Activated CD4-positive, alpha-beta T cell treated with anti-CD3 and anti-CD28 coated beads for 1 hour (primary cell): ENCODE measurements around the gene LIF.
"Not testable (repeated sequence)": the region's sequence is repeated elsewhere in the genome, so short reads cannot be mapped to it uniquely, and the experiment has no call there.

Experiments used
- DNase-seq: peaks from one replicate; pipeline ENCODE4 v3.0.0-alpha.2; 2020

The LIF gene

DNA sequence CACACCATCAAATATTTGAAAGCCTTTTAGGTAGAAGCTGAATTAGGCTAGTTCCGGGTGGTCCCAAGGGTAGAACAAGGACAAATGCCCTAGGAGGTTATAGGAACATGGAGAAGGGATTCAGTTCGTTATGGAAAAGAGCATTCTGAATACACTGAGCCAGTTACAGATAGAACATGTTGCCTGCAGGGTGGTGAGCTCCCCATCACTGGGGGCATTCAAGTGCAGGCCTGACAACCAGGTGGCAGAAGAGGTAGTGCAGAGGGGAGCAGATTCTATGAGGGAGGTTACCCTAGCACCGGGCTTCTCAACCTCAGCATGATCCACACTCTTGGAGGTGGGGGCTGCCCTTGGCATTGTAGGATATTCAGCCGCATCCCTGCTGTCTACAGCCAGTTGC lies 24.2 kb downstream of the LIF start:
- DNase-seq, result no peak

DNA sequence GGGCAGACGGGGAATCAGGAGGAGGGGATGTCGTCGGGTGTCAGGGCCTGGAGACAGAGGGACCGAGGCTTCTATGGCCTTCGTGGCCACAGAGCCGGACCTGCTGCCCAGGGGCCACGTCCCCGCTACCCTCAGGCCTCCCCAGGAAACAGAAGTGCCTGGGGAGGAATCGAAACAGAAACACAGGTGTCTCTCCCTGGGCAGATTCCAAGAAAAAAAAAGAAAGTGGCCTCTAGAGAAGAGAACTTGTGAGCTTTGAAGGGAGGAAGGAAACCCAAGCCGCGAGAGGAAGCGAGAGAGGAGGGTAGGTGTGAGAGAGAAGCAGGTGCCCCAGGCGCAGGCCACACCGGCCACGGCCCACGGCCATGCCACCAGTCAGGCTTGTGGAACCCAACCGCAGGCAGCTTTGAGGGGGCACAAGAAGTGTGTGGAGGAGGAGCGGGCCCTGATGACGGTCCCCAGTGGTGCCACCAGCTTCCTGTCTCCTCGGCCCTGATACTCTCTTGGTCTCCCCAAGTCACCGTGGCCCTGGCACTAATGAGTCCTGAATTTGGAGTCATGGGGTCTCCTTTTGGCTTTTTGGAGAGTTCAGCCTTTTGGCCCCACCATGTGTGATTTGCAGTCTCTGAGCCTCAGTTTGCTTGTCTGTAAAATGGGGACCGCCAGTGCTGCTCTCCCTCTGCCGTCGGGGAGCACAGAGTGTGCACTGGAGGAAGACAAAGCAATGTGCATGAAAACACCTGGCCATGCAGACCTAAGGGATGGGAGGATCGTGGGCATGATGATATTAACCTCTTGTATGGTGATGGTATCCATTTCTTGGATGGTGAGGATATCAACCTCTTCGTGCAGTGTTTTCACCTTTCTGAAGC lies 25.2 kb downstream of the LIF start:
- peak; percentile 34 for DNase-seq

DNA sequence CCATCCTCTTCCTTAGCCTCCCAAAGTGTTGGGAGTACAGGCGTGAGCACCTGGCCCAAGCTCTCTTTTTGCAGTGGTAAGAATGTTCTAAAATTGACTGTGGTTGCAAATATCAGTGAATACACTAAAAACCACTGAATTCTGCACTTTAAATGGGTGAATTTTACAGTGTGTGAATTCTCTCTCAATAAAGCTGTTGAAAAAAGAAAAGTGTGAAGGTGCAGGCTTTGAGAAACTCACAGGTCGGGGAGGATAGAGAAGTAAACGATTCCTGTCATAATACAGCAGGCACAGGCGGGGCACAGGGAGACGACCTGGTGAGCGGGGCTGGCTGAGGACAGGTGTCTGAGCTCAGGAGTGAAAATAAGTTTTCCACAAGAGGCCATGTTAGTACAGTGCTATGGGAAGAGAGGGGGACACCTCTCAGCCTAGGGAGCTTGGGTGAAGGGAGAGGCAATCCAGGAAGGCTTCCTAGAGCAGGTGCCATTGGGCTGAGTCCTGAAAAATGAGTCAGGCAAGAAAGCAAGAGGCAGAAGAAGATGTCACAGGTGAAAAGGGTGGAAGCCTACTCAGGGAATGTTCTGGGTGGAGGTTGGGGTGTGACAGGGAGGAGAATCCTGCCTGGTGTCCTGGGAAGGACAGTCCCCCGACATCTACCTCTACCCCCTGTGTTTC lies 26.1 kb downstream of the LIF start:
- DNase-seq, result no peak

DNA sequence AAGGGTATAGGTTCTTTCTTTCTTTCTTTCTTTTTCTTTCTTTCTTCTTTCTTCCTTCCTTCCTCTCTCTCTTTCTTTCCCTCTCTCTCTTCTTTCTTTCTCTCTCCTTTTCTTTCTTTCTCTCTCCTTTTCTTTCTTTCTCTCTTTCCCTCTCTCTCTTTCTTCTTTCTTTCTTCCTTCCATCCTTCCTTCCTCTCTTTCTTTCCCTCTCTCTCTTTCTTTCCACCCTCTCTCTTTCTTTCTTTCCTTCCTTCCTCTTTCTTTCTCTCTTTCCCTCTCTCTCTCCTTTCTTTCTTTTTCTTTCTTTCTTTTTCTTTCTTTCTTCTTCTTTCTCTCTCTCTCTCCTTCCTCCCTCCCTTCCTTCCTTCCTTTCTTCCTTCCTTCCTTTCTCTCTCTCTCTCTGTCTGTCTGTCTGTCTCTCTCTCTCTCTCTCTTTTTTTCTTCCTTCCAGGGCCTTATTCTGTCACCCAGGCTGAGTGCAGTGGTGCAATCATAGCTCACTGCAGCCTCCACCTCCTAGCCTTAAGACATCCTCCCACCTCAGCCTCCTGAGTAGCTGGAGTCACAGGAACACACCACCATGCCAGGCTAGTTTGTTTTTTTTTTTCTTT lies 26.8 kb downstream of the LIF start:
- no peak for DNase-seq

DNA sequence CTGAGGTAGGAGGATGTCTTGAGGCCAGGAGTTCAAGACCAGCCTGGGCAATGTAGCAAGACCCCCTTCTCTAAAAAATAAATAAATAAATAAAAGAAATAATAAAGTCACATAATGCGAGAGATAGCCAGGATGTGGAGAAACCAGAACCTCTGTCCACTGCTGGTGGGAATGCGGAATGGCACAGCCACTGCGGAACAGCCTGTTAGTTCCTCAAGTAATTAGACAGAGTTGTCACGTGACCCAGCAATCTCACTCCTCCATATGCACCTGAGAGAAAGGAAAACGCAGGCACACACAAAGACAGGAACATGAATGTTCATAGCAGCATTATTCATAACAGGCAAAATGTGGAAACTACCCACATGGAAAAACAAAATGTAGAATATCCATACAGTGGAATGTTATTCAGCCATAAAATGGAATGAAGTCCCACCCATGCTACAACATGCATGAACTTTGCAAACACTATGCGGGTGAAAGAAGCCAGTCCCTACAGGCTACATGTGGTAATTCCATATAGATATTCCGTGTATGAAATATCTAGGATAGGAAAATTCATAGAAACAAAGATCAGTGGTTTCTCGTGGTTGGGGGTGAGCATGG lies 27.4 kb downstream of the LIF start:
- DNase-seq, result no peak

DNA sequence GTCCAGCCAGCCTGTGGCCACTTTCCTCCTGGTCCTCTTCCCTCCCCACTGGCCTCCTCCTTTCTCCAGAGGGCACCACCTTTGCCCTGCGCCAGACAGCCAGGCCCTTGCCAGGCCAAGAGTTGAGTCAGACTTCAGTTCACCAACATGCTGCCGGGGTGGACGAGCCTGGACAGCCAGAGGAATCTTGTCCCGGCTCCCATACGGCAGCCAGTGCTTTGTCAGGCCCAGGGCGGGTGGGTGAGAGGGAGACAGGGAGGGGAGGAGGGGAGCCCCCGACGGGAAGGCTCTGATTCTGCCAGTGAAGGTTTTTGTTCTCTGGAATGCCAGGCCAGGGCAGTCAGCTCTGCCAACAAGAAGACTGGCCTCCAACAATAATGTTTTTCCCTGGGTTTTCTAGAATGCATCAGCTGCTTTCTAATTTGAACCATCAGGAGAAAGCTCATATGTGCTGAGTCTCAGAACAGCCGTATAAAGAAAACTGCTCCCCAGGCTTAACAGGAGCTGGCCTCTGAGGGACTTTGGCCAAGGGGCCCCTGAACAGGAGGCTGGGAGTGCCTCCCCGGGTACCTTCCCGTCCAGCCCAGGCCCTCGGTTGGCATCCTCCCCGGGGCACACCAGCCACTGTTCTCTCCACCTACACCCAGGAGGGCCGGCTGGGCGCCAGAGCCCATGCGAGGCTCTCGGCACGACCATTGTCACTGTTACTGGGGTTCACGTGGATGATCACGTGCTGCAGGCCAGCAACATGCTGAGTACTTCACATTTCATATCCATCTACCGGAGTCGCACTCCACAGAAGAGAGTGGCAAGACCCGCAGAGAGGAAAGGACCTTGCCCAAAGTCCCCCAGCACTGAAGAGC lies 28.6 kb downstream of the LIF start:
- DNase-seq, result no peak

DNA sequence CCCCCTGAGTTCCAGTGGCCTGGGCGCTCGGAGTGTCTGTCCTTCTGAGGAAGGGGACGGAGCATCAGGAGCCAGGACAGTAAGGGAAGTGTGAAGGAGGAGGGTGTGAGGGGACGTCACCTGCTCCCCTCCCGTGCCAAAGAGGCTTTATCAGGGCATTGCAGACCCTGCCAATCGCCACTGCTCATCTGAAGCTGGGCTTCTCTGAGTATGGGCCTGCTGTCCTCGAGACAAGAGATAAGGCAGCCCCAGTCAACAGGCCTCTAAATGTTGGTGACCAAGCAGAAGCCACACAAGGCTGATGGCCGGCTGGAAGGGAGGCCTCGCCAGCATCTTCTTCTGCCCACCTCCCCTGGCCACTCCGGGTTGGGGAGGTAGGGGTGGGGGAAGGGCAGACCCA lies 29.8 kb downstream of the LIF start:
- no peak for DNase-seq

DNA sequence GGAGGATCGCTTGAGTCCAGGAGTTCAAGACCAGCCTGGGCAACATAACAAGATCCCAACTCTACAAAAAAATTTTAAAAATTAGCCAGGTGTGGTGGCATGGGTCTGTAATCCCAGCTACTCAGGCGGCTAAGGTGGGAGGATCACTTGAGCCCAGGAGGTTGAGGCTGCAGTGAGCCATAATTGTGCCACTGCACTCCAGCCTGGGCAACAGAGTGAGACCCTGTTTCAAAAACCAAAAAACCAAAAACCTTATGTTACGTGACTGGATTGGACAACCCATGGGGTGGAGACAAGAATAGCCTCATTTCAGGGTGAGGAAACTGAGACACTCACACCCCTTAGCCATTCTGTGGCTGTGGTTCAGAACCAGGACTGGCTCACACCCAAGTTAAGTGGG lies 30.3 kb downstream of the LIF start:
- not testable (repeated sequence) for DNase-seq

DNA sequence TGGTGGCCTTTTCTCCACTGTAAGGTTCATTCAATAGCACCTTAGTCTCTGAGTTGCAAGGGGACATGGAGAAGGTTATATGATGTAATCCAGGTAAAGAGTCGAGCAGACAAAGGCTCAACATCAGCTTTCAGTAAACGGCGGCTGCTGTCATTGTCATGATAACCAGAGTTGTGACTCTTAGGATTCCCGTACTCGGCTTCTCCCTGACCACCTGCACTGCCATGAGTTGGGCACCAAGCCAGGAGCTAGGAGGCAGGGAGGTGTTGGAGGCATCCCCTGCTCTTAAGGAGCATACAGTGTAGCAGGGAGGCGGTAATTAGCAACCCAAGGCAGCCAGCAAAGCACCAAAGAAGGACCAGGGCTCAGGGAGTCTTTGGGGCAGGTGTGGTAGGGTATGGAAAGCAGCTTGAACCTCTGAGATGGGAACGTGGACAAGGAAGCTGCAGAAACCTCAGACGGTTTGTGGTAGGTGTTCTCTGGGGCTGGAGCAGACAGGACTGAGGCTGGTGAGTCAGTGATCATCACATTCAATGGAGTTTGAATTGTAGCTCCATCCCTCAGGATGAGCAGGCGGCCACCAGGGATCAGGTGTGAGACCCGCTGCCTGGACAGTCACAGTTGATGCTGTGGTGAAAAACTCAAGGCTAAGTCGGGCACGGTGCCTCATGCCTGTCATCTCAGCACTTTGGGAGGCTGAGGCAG lies 31.7 kb downstream of the LIF start:
- no peak for DNase-seq

DNA sequence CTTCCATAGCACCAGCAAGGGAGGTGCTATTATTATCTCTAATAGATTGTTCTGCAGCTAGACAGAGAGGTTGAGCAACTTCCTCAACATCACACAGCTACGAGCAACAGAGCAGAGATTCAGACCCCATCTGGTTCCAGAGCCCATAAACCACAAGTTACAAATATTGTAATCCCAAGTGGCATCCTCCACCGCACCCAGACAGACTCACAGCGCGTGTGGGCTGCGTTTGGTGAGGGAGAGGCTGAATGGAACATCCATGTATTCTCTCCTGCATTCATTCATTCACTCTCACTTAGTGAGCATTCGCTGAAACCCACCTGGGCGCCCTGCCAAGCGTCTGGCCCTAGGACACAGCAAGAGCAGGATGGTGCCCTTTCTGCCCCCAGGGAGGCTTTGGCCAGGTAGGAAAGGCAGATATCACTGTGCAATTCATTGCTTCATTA lies 33.5 kb downstream of the LIF start:
- DNase-seq, result no peak

DNA sequence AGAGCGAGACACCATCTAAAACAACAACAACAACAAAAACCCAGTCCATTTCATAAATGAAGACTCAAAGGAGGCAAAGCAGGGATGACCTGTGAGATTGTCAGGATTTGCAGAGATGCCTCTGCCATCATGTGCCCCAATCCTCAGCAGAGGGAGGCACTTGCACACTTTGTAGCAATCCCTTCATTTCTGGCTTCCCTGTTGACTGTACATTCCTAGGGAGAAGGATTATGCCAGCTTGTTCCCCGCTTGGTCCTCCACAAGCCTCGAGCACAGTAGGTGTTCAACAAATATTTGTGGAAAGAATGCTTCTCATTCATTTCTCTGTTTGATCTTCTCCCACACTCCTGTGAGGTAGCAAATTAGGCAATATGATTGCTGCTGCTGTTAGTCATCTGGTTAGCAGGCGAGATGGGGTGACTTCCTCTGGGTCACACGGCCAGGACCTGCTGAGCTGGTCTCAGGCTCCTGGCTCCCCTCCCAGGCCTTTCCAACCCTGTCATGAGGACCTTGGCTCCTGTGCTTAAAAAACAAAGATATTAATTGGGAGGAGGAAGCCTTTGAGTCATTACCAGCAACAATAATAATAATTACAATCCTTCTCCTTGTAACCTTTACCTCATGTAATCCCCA lies 34.1 kb downstream of the LIF start:
- no peak for DNase-seq

DNA sequence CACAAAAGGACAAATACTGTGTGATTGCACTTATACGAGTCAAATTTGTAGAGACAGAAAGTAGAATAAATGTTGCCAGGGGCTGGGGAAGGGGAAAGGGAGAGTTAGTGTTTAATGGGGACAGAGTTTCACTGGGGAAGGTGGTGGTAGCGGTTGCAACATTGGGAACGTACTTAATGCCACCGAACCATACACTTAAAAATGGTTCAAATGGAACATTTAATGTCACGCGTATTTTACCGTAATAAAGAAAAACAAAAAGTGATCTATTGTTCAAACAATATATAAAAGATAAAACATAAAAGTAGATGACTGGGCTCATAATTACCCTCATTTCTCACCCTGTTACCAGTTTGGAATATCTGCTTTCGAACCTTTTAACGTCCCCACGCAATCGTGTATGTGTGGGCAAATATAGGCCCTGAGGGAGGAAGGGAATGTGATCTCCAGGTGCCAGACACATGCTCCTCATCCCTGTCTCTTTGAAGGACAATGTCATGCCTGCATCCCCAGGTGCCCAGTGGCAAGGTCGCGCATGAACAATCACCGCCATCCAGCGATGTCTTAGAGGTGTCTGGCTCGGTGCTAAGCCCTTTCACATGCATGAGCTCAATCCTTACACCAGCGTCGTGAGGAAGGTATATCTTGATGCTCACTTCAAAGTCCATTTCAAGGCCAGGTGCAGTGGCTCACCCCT lies 35.3 kb downstream of the LIF start:
- no peak for DNase-seq

DNA sequence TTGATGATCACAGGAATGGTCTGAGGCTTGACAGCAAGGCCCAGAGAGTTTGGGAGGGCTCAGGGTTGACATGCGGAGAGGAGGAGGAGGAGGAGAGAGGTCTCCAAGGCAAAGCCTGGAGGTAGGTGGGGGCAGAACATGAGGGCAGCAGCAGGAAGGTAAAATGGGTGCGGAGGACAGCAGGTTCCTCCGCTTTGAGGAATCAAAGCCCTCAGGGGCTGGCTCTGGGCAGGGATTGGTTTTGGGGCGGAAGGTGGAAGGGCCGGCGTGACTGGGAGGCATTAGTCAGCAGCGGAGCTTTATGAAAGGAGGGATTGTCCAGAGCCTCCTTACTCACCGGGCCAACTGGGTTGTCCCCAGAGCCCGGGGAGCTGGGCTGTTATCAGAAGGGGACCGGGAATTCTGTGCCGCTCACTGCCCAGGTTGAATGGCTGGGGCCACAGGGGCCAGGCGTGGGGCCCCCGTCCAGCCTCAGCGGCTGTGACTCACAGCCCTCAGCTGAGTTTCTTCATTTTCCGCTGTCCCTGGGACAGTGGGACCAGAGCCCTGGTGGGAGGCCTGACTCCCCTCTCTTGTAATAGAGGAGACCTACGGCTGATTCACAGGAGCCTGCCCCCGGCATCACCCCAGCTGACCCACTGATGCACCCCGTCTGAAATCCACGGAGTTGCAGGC lies 36.2 kb downstream of the LIF start:
- no peak for DNase-seq

DNA sequence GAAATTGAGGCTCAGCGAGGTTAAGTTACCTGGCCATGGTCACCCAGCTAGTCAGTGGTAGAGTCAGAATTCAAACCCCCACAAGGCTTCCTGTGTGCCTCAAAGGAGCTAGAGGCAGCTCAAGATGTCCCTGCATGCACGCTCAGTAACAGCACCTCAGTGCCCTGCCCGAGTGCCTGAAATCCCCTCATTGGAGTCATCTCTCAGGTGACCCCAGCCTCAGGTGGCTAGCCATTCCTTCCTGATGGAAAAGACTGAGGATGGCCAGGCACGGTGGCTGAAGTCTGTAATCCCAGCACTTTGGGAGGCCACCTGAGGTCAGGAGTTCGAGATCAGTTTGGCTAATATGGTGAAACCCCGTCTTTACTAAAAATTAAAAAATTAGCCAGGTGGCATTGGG lies 36.9 kb downstream of the LIF start:
- DNase-seq, result no peak

DNA sequence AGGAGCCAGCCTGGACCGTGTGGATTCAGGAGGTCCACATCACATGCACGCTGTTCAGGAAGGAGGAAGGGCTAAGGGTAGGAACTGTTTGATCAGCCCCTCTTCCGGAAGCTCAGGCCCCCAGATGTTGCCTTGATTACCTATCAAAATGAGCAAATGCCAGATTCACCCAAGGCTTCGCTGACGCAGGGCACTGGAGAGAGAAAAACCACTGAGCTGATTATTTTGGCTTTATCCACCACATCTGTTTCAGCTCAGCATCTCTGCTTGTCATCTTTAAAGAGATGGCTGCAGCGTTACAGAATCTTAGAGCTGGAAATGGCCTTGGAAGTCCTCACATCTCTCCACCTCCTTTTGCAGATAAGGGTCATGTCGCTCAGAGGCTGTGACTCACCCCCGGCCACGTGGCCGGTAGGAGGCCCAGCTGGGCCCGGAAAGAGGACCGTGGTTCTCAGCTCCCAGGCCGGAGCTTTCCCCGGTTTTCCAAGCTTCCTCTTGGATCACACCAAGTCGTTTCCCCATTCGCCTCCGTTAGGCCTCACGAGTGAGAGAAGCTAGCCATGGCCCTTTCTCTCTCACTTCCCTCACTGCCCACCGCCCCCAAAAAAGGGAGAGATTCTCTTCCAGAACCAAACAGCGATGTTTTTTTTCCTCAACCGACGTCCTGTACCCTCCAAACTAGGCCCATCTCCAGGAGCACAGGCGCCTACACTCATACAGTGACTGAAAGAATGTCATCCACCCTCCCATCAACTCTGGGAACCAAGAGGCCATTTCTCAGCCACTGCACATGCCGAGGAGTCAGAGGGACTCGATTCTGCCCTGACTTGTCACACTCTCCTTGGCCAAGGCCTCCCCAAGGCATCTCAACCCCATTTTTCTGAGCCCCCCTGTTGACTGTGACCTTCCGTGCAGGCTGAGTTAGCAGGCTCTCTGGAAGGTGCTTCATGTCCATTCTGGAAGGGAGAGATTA lies 37.6 kb downstream of the LIF start:
- DNase-seq, result no peak

DNA sequence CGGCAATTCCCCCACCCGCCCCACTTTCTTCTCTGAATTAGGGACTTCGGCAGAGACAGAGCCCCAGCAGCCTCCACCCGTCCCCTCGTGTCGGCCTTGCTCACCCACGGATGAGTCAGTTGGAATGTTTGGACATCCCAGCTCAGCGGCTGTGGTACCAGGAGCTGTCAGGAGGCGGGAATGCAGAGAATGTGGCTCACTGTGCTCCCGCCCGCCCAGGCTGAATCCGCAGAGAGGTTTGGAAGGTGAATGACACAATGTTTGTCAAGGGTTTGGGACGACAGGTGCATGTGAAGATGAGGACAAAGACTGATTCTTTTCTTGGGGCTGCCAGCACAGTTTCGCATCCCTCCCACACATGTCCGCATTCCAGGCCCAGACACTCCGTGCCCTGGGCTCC lies 39.6 kb downstream of the LIF start:
- no peak for DNase-seq

DNA sequence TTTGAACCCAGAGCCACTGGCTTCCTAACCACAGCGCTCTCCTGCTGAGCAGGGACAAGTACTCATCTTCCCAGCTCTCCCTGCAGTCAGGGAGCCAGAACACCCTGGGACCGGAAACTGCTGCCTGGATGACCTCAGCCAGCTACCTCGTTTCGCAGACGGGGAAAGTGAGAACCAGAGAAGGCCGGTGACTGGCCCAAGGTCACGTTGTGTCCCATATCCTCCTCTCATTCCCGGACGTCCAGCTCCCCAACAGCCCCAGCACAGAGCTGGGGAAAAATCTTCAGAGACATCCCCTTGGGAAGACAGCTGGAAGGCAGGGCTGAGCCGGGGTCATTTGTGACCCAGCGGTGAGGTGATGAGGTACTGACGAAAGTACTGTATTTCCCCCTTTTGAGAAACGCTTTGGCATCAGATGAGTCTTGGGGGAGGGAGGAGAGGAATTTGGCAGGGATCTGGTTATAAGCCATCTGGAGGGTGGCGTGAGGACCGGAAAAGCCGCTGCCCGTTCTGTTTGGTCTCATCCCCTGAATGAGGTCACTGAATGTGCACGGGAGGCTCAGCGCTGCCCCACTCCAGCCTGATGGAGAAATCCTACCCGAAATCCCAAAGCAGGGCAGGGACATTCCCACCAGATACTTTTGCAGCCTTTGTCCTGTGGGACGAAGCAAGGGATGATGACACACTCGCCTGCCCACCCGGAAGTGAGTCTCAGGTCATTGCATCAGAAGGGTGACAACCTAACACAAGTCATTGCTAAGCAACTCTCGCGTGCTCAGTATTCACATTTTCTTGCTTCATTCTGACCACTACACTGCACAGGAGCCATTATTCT lies 41.1 kb downstream of the LIF start:
- DNase-seq, result no peak

DNA sequence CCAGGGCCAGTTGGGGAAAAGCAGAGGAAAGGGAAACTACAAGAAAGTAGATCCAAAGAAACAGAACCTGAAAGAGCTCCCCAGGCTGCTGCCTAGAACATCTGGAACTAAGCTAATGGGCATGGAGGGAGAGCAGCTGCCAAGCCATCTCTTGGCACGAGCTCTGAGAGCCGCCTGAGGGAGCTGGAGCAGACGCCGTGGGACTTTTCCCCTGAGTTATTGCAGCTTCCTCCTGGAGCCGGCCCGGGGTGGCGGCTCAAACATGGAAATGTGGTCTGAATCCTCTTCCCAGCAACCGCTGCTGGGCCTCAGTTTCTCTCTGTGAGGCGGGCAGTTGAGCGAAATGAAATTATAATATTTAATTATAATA lies 41.8 kb downstream of the LIF start:
- no peak for DNase-seq
